MG63 (cell line): Measurements from ENCODE around the gene FASN. TPM values are rescaled to one million over a fixed set of nuclear protein-coding genes. Genes with fewer than 3 reads are reported as not detected.
A peak's percentile ranks its signal among the peaks of the same experiment; 100 is the strongest.

Source experiments
- DNase-seq: peaks from one replicate; pipeline ENCODE4 v3.0.0-alpha.2; 2020
- H3K27me3 ChIP-seq: fragments of 250-450 bp; sonication (Bioruptor Pico); 2 replicates; pipeline ENCODE4 v1.5.1; 2020; ENCODE audit warnings: mild to moderate bottlenecking, moderate library complexity
- H3K36me3 ChIP-seq: fragments of 250-450 bp; sonication (Bioruptor Pico); 2 replicates; pipeline ENCODE4 v1.5.1; 2020; ENCODE audit warnings: mild to moderate bottlenecking, moderate library complexity
- H3K4me3 ChIP-seq: fragments of 250-450 bp; sonication (Bioruptor Pico); 2 replicates; pipeline ENCODE4 v1.5.1; 2020; ENCODE audit warnings: mild to moderate bottlenecking, moderate library complexity
- H3K9me3 ChIP-seq: fragments of 250-450 bp; sonication (Bioruptor Pico); 2 replicates; pipeline ENCODE4 v1.5.1; 2020; ENCODE audit warnings: mild to moderate bottlenecking, moderate library complexity
- total RNA-seq: library from RNA; depleted of rRNA; stranded (reverse); fragments of >200 nt; shearing (Covaris generic); gene quantifications from 2 replicates; pipeline ENCODE4 v1.2.3, GENCODE V29; 2014; ENCODE audit warnings: low replicate concordance

FASN gene
- total RNA-seq, 1 experiment from 2014 or later, result 112 TPM

DNA sequence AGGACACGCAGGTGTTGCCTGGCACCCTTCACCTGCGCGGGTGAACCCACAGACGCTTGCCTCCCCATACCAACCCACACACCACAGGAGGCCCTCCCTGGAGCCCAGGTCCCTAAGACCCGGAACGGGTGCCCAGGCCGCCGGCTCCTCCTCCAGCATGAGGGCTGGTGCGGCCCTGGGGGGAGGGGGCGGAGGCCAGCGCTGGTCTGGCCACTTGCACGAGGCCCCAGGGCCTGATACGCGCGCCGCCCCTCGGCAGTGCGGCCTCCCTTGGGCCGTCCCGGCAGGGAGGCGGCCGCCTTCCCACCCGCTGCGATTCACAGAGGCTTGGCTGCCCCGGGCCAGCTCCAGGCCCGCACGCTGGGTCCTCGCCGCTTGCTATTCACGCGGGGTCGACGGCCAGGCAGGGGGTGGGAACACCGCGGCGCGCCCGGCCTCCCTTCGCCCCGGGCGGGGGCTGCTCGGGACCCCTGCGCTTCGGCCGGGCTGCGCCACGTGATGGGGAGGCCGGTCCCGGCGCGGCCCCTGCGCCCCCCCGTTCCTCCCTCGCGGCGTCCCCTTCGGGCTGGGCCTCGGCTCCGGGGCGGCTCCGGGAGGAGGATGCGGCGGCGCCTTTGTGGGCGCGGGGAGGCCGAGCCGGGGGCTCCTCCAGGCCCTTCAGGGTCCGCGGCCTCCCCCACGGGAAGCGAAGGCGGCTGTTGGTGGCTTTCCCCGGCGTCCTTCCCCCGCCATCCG lies 685 bp downstream of the FASN start:
- H3K27me3 ChIP-seq, result no peaks in the 10 kb centered on the region
- H3K9me3 ChIP-seq, result no peaks in the 10 kb centered on the region
- H3K36me3 ChIP-seq, result peaks cover 49% of the 10 kb centered on the region
- peak overlapping the region; percentile 84 for H3K4me3 ChIP-seq
- peak; percentile 73 for DNase-seq

DNA sequence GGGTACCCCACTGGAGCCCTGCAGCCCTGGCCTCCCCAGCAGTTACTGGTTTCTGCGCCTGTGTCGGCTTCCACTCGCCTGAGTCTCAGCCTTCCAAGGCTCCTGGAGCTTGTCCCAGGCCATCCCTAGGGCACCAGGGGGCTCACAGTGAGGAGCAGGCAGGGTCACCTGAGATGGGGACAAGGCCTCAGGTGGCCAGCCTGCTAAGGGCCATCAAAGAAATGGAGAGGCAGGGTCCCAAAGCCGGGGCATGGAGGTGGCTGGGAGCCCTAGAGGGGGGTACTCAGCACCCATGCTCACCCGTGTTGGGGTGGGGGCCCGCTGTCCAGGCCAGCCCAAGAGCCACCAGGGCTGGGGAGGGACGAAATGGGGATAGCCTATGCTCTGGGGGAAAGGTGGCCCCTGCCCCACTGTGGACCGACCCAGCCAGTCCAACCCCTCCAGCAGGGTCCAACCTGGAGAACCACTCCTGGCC lies 1.3 kb downstream of the FASN start:
- peak overlapping the region; percentile 84 for H3K4me3 ChIP-seq
- H3K27me3 ChIP-seq, result no peaks in the 10 kb centered on the region
- no peaks in the 10 kb centered on the region for H3K9me3 ChIP-seq
- peaks cover 55% of the 10 kb centered on the region for H3K36me3 ChIP-seq
- DNase-seq, result no peak

DNA sequence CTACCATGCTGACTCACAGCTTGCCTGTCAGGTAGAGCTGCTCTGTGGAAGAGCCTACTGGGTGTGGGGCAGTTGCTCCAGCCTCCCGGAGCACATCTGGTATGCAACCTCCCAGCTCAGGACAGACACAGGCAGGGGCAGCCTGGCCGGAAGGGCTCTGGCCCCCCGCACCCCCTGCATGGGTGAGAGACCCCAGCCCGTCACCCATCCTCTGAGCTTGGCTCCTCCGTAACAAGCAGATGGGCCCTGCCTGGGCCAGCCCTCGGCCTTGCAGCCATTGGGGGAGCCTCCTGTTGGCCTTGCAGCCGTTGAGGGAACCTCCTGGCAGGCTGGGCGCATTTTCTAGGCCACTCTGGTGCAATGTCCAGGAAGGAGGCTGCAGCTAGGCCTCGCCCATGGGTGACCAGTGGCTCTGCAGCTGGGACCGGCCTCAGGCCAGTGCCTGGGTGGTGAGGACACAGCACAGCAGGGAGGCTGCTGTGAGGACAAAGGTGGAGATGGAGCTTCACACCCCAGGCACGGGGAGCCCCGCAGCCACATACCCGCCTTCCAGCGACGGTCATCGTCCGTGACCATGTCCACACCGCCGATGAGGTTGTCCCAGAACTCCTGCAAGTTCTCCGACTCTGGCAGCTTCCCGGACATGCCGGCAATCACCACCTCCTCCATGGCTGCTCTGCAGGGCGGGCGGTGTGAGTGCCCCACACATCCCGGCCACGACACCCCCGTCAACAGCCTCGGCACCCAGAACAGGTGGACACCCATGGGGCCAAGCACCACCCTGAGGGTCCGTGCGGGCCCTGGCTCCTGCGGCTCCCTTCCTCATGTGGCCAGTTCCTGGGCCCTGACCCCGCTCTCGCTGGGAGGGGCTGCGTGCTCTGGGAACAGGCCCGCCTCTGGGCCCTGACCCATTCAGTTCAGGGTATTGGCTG lies 2.0 kb downstream of the FASN start:
- H3K36me3 ChIP-seq, result peaks cover 62% of the 10 kb centered on the region
- DNase-seq, result no peak
- peak overlapping the region; percentile 84 for H3K4me3 ChIP-seq

DNA sequence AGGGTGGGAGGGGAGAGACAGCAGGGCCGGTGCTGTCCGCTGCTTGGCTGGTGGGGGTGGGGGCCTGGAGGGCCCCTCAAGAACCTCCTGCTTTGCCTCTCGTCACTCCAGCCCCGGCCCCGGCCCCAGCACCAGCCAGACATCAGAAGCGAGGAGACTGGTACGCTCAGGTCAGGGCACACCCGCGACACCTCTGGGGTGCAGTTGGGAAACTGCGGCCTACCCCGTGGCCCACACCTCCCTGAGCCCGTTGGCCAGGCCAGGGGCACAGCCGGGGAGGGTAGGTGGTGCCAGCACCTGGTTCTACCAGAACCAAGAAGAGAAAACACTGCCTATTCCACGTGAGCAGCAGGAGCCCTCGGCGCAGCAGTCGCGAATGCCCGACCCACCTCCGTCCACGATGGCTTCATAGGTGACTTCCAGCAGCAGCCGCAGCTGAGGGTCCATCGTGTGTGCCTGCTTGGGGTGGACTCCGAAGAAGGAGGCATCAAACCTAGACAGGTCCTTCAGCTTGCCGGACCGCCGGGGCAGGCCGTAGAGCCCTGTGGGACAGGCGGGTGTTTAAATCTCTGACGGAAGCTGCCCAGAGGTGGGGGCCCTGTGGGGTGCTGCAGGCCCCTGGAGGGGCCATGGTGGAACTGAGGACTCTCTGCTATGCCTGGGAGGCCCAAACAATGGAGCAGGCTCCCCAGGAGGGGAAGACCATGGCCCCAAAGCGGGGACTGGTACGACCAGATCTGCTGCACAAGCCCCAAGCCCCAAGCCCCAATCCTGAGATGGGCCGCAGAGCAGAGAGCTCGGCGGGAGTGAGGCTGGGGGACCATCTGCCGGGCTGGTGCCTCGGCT lies 2.9 kb downstream of the FASN start:
- DNase-seq, result no peak
- Histone ChIP-seq H3K27me3 (no peaks in the 10 kb centered on the region), H3K9me3 (no peaks in the 10 kb centered on the region), H3K4me3 (peak overlapping the region; percentile 84; the same call in 1 of the 2 replicates), H3K36me3 (peaks cover 69% of the 10 kb centered on the region)

More for the DNA sequence above, 2.0 kb downstream of the FASN start:
- Histone ChIP-seq H3K27me3 (no peaks in the 10 kb centered on the region), H3K9me3 (no peaks in the 10 kb centered on the region)

DNA sequence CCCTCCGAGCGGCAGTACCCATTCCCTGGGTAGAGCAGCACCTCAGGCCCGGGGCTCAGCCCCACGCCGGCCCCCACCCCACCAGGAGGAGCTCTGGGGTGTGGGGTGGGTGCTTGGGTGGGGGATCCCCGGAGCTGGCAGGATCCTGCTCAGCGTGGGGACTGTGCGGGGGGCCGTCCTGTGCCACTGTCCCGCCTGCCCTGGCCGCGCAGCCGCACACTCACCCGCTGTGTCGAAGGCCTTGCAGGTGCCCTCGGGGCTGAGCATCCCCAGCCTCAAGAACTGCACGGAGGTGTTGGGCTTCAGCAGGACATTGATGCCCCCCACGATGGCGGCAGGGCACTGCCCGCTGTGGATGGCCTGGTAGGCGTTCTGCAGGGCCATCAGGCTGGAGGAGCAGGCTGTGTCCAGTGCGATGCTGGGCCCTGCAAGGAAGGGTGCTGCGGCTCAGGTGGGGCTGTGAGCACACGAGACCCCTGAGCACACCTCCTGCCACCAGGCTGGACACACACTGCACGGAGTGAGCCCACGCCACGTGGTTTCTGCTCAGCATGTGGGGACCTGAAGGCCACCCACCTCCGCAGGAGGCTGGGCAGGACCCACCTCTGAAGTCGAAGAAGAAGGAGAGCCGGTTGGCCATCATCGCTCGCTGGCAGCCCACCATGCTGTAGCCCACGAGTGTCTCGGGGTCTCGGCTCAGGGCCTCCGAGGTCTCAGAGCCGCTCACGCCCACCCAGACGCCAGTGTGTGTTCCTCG lies 4.9 kb downstream of the FASN start:
- Histone ChIP-seq H3K36me3 (peaks cover 83% of the 10 kb centered on the region), H3K9me3 (no peaks in the 10 kb centered on the region)

DNA sequence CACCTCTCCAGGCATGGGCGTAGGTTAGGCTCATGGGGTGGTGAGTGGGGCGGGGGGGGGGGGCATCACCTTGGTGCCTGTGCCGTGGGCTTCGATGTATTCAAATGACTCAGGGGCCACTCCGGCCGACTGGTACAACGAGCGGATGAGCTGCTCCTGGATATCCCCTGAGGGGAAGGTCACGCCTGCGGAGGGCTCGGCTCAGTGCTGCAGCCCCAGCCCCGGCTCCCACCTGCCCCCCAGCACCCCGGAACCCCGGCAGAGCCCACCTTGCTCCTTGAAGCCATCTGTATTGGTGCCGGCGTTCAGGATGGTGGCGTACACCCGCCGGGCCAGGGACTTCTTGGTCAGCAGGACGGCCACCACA lies 5.4 kb downstream of the FASN start:
- no peaks in the 10 kb centered on the region for H3K9me3 ChIP-seq
- H3K36me3 ChIP-seq, result peaks cover 89% of the 10 kb centered on the region
- H3K27me3 ChIP-seq, result no peaks in the 10 kb centered on the region
- no peak for DNase-seq
- no peak overlapping the region for H3K4me3 ChIP-seq

More for the DNA sequence above, 4.9 kb downstream of the FASN start:
- H3K27me3 ChIP-seq, result no peaks in the 10 kb centered on the region
- DNase-seq, result no peak
- H3K4me3 ChIP-seq, result no peak overlapping the region

DNA sequence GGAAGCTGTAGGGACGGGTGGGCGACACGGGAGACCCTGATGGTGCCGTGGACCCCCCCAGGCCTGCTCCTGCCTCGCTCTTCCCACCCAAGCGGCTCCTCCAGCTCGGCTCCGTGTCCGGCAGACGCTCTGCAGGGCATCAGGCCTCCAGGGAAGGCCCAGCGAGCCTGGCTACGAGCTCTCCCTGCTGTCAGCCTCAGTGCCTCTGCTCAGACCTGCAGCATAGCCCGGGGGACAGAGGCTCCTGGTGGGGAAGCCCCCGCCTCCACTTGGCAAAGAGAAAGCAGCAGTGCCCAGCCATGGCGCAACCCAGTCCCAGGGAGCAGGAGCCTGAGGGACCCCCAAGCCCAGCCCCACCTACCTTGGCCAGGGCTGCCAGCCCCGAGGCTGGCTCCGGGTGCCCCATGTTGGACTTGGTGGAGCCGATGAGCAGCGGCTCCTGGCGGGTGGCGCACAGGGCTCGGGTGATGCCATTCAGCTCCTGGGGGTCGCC lies 5.9 kb downstream of the FASN start:
- no peak overlapping the region for H3K4me3 ChIP-seq
- no peak for DNase-seq
- peaks cover 91% of the 10 kb centered on the region for H3K36me3 ChIP-seq
- H3K9me3 ChIP-seq, result no peaks in the 10 kb centered on the region
- no peaks in the 10 kb centered on the region for H3K27me3 ChIP-seq

DNA sequence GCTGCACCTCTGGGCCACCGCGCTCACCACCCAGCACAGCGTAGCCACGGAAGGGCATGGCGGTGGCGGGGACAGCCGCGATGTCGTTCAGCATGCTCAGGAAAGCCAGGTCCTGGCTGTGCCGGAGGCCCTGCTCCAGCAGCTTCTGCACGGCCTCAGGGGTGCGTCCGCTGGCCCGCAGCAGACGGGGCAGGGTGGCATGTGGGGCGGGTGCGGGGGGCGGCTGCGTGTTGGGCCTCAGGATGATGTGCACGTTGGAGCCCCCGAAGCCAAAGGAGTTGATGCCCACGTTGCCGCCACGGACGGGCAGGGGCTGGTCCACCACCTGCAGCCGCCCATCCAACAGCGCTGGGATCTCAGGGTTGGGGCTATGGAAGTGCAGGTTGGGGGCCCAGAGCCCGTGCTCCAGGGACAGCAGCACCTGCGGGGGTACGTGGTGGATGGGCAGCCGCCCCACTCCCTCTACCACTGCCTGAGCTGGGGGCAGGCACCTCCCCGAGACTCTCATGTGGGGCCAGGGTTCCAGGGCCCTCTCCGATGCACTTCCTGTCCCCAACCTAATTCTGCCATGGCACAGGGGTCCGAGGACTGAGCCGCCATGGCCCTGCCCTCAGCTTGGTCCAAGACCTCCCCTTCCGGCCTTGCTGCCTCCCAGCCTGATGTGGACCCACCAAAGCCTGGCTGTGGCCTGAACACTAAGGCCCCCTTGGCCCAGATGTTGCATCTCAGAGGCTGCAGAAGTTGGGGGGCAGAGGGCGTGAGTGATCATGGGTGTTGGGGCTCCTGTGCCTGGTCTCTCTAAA lies 6.6 kb downstream of the FASN start:
- H3K36me3 ChIP-seq, result peaks cover 88% of the 10 kb centered on the region
- H3K9me3 ChIP-seq, result no peaks in the 10 kb centered on the region
- no peaks in the 10 kb centered on the region for H3K27me3 ChIP-seq
- no peak for DNase-seq
- H3K4me3 ChIP-seq, result no peak overlapping the region

DNA sequence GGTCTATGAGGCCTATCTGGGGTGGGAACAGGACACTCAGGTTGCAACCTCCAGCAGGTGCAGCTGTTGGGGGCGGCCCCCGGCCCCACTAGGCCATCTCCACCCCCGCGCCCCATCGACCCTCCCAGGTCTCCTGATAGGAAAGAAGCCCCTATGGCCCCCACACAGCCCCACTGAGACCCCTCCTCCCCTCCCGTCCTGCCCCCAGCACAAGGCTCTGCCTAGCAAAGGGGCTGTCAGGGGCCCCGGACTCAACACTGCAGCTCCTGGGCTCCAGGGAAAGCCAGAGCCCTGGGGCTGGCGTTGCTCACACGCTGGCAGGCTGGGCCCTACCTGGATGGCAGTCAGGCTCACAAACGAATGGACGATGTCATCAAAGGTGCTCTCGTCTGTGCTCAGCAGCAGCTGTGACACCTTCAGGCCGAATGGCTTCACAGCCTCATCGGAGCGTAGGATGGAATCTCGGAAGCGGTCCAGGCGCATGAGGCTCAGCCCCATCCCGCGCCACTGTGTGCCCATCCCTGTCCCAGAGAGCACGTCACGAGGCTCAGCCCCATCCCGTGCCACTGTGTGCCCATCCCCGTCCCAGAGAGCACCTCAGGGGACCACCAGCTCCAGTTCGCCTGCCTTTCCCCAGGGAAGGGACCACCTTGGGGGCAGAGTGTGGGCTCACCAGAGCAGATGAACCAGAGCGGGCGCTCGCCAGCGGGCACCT lies 7.3 kb downstream of the FASN start:
- Histone ChIP-seq H3K36me3 (peaks cover 88% of the 10 kb centered on the region), H3K9me3 (no peaks in the 10 kb centered on the region), H3K27me3 (no peaks in the 10 kb centered on the region), H3K4me3 (no peak overlapping the region)
- no peak for DNase-seq

DNA sequence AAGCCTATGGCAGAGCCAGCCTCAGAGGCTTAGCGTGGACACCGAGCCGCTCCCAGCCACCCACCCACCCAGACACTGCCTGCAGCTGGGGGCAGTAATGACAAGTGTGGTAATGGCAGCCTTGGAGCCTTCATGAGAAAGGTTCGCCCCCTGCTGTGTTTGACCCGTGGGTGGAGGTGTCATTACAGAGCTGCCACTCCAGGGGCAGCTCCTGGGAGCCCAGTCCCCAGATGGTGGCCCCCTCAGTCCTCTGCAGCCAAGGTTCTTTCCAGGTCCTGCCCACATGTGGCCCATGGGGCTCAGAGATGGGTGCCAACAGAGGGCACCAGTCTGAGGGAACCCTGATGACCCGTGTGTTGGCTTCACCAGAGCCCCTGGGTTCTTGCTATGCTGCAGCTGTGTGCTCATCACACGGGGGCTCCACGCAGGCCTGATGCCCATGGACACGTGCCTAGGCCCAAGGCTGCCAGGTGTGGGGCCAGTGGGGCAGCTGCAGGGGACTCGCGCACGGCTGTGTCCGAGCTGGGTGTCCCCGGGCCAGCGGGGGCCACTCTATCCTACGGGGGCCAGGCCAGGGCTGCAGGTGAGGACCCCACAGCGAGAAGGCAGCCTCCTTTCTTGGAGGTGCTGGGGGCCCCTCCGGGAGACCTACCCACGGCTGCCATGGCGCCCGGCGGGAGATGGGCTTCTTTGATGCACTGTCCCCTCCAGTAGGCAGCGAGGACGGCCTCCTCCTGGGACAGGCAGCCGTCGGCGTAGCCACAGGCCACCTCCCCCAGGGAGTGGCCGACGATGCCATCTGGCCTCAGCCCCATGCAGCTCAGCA lies 8.1 kb downstream of the FASN start:
- no peak overlapping the region for H3K4me3 ChIP-seq
- H3K36me3 ChIP-seq, result peaks cover 88% of the 10 kb centered on the region
- no peaks in the 10 kb centered on the region for H3K27me3 ChIP-seq
- DNase-seq, result no peak
- H3K9me3 ChIP-seq, result no peaks in the 10 kb centered on the region

DNA sequence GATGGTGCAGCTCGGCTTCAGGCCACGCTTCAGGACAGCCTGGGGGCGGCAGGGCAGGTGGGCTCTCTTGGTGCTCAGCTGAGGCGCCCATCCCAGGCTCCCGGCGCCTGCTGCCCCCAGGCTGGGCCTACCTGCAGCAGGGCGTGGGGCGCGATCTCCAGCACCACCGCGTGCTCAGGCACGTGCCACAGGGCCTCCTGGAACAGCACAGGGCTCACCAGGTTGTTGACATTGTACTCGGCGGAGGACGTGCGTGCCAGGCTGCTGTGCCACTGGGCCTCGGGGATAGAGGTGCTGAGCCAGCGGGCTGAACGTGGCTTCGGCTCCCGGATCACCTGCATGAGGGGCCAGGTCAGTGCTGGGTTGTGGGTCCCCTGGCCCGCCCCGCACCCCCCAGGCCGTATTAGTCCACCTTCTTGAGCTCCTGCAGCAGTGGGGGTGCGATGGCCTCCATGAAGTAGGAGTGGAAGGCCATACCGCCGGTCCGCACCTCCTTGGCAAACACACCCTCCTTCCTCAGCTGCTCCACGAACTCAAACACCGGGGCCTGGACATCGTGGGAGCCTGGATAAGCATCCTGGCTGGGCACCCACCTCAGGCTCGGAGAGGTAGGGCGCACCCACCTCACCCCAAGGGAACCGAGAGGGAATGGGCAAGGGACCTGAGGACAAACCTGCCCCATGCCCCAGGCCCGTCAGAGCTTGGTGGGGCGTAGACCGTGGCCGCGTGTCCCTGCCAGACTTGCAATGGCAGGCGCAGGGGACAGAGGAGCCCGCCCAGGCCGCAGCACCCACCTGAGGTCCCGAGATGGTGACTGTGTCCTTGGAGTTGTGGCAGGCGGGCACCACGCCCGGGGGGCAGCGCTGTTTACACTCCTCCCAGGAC lies 9.0 kb downstream of the FASN start:
- no peak overlapping the region for H3K4me3 ChIP-seq
- no peak for DNase-seq
- H3K36me3 ChIP-seq, result peaks cover 90% of the 10 kb centered on the region
- H3K9me3 ChIP-seq, result no peaks in the 10 kb centered on the region
- H3K27me3 ChIP-seq, result no peaks in the 10 kb centered on the region

DNA sequence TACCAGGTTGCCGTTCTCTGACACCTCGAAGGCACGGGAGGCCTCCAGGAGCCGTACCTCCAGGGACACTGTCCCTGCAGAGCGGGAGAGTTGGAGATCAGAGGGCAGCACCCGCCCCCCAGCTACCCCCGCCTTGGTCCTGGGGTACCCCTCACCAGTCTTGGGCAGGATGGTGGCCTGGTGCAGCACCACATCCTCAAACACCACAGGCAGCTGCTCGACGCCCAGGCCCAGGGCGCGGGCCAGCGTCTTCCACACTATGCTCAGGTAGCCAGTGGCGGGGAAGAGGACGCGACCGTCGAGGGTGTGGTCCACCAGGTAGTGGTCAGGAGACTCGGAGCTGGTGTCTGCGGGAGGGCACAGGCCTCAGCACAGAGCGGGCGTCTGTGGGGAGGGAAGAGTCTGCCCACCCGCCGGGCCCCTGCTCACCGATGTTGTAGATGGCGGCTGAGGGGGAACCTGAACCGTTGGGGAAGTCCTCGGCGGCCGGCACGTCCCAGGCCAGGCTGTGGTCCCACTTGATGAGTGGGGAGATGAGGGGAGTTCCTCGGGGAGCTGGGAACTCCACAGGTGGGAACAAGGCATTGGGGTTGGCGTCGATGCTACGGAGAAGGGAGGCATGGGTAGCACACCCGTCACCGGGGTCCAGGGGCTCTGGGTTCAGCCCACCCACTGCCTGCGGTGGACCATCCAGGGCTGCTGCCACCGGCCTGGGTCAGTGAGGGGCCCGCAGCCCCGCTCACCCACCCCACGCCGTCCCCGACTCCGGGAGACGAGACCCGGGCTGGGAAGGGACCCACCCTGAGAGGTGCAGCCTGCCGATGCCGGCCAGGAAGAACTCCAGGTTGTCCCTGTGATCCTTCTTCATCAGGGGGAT lies 9.8 kb downstream of the FASN start:
- no peaks in the 10 kb centered on the region for H3K9me3 ChIP-seq
- no peaks in the 10 kb centered on the region for H3K27me3 ChIP-seq
- no peak overlapping the region for H3K4me3 ChIP-seq
- DNase-seq, result no peak
- peaks cover 91% of the 10 kb centered on the region for H3K36me3 ChIP-seq
